Measurements from ENCODE around the gene ASIC3. TPM values are rescaled to one million over a fixed set of nuclear protein-coding genes. Genes with fewer than 3 reads are reported as not detected.

Gene ASIC3
- total and polyA plus RNA-seq, 2 donors (not counting 3 experiments of a cell fraction or from before 2014, with no cell fraction given) = 0.69 to 0.70 TPM

DNA sequence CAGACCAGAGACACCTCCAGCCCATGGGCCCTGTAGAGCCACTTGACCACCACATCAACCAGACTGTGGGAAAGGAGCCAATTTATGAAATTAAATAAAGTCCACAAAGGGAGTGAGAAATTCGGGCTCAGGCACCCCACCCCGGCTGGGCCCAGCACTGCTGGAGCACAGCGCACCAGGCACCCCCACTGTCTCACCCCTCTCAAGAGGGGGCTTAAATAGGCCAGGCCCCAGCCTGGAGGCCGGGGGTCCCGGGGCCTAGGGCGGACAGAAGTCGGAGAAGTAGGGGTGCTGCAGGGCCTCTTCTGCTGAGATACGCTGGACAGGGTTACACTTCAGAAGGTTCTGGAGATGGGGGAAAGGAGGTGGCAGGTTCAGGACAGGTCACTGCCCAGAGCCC is 5.4 kb downstream of the ASIC3 start:
- H3K9me3 ChIP-seq (replicated peaks; ENCODE audit: control insufficient read depth, insufficient read depth, low read length) = no peaks in the 10 kb centered on the region
- intact Hi-C loops (cut with micrococcal nuclease) (no loop called here), dilution Hi-C loops (cut with MboI; ENCODE audit: extremely low pct_ligation_motif_present, low sequenced_read_pairs) (no loop called here)
- no peak for DNase-seq (ENCODE audit: low read depth, low spot score)
- no peak overlapping the region for H3K4me3 ChIP-seq (replicated peaks in 1 of 3; ENCODE audit: insufficient read depth in 1 of 3, low read depth in 1 of 3, low read length in 3 of 3)
- no TSS peak for BruUV-seq (replicated peaks)
- H3K79me2 ChIP-seq (ENCODE audit: control insufficient read depth, insufficient read depth, low read length) = no peaks in the 10 kb centered on the region
- TF ChIP-seq, protein P1, sequence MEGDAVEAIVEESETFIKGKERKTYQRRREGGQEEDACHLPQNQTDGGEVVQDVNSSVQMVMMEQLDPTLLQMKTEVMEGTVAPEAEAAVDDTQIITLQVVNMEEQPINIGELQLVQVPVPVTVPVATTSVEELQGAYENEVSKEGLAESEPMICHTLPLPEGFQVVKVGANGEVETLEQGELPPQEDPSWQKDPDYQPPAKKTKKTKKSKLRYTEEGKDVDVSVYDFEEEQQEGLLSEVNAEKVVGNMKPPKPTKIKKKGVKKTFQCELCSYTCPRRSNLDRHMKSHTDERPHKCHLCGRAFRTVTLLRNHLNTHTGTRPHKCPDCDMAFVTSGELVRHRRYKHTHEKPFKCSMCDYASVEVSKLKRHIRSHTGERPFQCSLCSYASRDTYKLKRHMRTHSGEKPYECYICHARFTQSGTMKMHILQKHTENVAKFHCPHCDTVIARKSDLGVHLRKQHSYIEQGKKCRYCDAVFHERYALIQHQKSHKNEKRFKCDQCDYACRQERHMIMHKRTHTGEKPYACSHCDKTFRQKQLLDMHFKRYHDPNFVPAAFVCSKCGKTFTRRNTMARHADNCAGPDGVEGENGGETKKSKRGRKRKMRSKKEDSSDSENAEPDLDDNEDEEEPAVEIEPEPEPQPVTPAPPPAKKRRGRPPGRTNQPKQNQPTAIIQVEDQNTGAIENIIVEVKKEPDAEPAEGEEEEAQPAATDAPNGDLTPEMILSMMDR (IDR thresholded peaks at IDR 0.05; ENCODE audit: extremely low read depth in 1 of 2, insufficient read depth in 1 of 2, low read depth in 1 of 2, low read length in 2 of 2) = no peak
- TF ChIP-seq POLR2AphosphoS5 (IDR thresholded peaks at IDR 0.05; ENCODE audit: insufficient read depth, low read depth, low read length) (no peak), POLR2A (IDR thresholded peaks at IDR 0.05; ENCODE audit: low read depth, low read length) (no peak), JUN (IDR thresholded peaks at IDR 0.05; ENCODE audit: borderline replicate concordance, insufficient read depth, insufficient read length, low read depth) (no peak), FOS (IDR thresholded peaks at IDR 0.05; ENCODE audit: borderline replicate concordance, insufficient read depth, low read length) (no peak), EZH2 (IDR thresholded peaks at IDR 0.05; ENCODE audit: borderline replicate concordance, low read depth, low read length, severe bottlenecking) (no peak), GATA2 (IDR thresholded peaks at IDR 0.05; ENCODE audit: insufficient read depth, insufficient read length, low read depth, low read length) (no peak), MYC (IDR thresholded peaks at IDR 0.05; ENCODE audit: low read depth, low read length) (no peak)
- TF ChIP-seq, protein P2, sequence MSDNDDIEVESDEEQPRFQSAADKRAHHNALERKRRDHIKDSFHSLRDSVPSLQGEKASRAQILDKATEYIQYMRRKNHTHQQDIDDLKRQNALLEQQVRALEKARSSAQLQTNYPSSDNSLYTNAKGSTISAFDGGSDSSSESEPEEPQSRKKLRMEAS (IDR thresholded peaks at IDR 0.05; ENCODE audit: insufficient read depth, insufficient read length) = no peak
- H3K27ac ChIP-seq (ENCODE audit: insufficient read depth, low read depth, low read length) = no peak overlapping the region
- no peaks in the 10 kb centered on the region for H3K36me3 ChIP-seq (ENCODE audit: control insufficient read depth in 2 of 2, extremely low read depth in 1 of 2, insufficient read depth in 2 of 2, low read length in 2 of 2)
- CTCF ChIA-PET = no interaction called here
- no peaks in the 10 kb centered on the region for H4K20me1 ChIP-seq (replicated peaks; ENCODE audit: control insufficient read depth, extremely low read depth, insufficient read depth, low read length)
- POLR2A ChIA-PET = no interaction called here
- no peak overlapping the region for H3K4me2 ChIP-seq (ENCODE audit: insufficient read depth, low read length)
- H3K27me3 ChIP-seq (ENCODE audit: control insufficient read depth in 2 of 2, insufficient read depth in 2 of 2, low read length in 2 of 2) = peaks cover 0 to 4% of the 10 kb centered on the region in 2 experiments
- no peak for FAIRE-seq
- peaks cover 13% of the 10 kb centered on the region for H3K4me1 ChIP-seq (ENCODE audit: control insufficient read depth, extremely low read depth, insufficient read depth, low read length)
- no peak overlapping the region for H2AFZ ChIP-seq (ENCODE audit: low read depth, low read length)
- no peaks in the 10 kb centered on the region for H3K9me1 ChIP-seq (replicated peaks; ENCODE audit: control insufficient read depth, extremely low read depth, insufficient read depth, low read length)
- H3K9ac ChIP-seq (replicated peaks; ENCODE audit: extremely low read depth, insufficient read depth, low read length) = no peak overlapping the region

All from endothelial cell of umbilical vein (primary cell).